Measurements from ENCODE around the gene SLC4A9. TPM values are rescaled to one million over a fixed set of nuclear protein-coding genes. Genes with fewer than 3 reads are reported as not detected.

The SLC4A9 gene
- polyA plus RNA-seq, 2 of the 4 experiments (the other 2 are of a cell fraction), result not detected

DNA sequence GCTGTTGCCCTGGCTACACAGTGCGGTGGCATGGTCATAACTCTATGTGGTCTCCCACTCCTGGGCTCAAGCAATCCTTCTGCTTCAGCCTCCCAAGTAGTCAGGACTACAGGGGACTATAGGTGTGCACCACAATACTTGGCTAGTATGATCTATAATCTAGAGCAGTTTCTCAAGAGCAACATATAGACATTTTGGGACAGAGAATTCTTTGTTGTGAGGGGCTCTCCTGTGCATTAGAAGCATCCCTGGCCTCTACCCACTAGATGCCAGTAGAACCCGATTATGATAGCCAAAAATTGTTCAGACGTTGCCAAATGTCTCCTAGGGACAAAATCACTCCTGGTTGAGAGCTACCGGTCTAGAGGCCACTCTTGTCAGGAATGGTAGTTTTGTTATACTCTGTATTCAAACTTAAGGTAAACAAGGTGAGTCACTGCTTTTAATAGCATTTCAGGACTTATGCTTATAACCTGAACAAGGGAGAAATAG, 48.8 kb downstream of the SLC4A9 start:
- POLR2A ChIA-PET, result no interaction called here

DNA sequence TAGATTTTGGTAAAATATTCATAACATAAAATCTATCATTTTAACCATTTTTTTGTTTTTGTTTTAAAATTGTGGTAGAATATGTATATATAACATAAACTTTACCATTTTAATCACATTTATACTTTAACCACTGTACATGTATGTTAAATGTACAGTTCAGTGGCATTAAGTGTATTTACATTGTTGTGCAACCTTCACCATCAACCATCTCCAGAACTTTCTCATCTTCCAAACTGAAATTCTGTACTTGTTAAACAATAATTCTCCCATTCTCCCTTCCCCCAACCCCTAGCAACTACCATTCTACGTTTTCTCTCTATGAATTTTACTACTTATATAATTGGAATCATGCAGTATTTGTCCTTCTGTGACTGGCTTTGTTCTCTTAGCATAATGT, 53.2 kb downstream of the SLC4A9 start:
- no peak for ATAC-seq
- H3K4me3 ChIP-seq, result no peak overlapping the region
- POLR2A ChIA-PET, result no interaction called here
- DNase-seq (ENCODE audit: low read depth in 1 of 2, low spot score in 1 of 2), result no peak
- H3K27ac ChIP-seq, result no peak overlapping the region
- H3K9me3 ChIP-seq, result no peaks in the 10 kb centered on the region
- CTCF ChIA-PET, result no interaction called here
- WGBS (ENCODE audit: missing lambda C conversion rate), result 63% methylated on average over 1 of the region's 1 CpG
- FAIRE-seq, result peak; percentile 43
- H3K4me1 ChIP-seq, result peaks cover 10% of the 10 kb centered on the region
- H3K4me2 ChIP-seq, result no peak overlapping the region
- TF ChIP-seq ZSCAN20 (CRISPR knock-in tag; IDR thresholded peaks at IDR 0.05), result no peak
- TF ChIP-seq, protein P1, sequence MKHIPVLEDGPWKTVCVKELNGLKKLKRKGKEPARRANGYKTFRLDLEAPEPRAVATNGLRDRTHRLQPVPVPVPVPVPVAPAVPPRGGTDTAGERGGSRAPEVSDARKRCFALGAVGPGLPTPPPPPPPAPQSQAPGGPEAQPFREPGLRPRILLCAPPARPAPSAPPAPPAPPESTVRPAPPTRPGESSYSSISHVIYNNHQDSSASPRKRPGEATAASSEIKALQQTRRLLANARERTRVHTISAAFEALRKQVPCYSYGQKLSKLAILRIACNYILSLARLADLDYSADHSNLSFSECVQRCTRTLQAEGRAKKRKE (CRISPR knock-in tag; IDR thresholded peaks at IDR 0.05; ENCODE audit: low read depth), result no peak
- no peak for TF ChIP-seq NR3C1 (IDR thresholded peaks at IDR 0.05)
- no peak for TF ChIP-seq SREBF2 (IDR thresholded peaks at IDR 0.05)
- peak; percentile 19 to 38; a peak in 2 of 4 replicates for TF ChIP-seq CEBPB (IDR thresholded peaks at IDR 0.05)
- no peak for TF ChIP-seq HOXA7 (CRISPR knock-in tag; IDR thresholded peaks at IDR 0.05)

More for the DNA sequence above, 48.8 kb downstream of the SLC4A9 start:
- Histone ChIP-seq H3K4me3 (no peak overlapping the region), H3K27ac (no peak overlapping the region), H3K4me2 (peak overlapping the region; percentile 49), H3K4me1 (peaks cover 20% of the 10 kb centered on the region), H3K9me3 (no peaks in the 10 kb centered on the region)
- CTCF ChIA-PET, result interaction anchor here (0.9 kb wide), 1 partner anchor 43 kb away, joined by 4 read pairs; no protein-coding TSS in a partner anchor
- ATAC-seq (peak; percentile 75 to 77), FAIRE-seq (no peak), DNase-seq (ENCODE audit: low read depth in 1 of 2, low spot score in 1 of 2) (peak in 1 of 2 experiments; percentile 19)
- 34% methylated on average over 4 of the region's 4 CpGs for WGBS (ENCODE audit: missing lambda C conversion rate)
- TF ChIP-seq FOSL2 (IDR thresholded peaks at IDR 0.05) (no peak), FOSL2 (CRISPR knock-in tag; IDR thresholded peaks at IDR 0.05) (peak; percentile 21; the same call in 1 of the 2 replicates), TFCP2L1 (CRISPR knock-in tag; IDR thresholded peaks at IDR 0.05) (no peak), MYC (IDR thresholded peaks at IDR 0.05; ENCODE audit: borderline replicate concordance, low read length) (no peak), HOXB13 (CRISPR knock-in tag; IDR thresholded peaks at IDR 0.05; ENCODE audit: low read depth) (no peak), CBX8 (IDR thresholded peaks at IDR 0.05) (no peak), PHF8 (IDR thresholded peaks at IDR 0.05; ENCODE audit: borderline replicate concordance, low read depth) (no peak), MAZ (IDR thresholded peaks at IDR 0.05; ENCODE audit: borderline replicate concordance, low read depth, low read length) (no peak), NFE2L2 (conservative IDR thresholded peaks at IDR 0.05; ENCODE audit: low read length) (no peak), RAD21 (conservative IDR thresholded peaks at IDR 0.05 in 1 of 2, IDR thresholded peaks at IDR 0.05 in 1 of 2) (peak in 1 of 2 experiments; percentile 11; a peak in 1 of 5 replicates), MAFK (IDR thresholded peaks at IDR 0.05; ENCODE audit: partially characterized antibody) (no peak)
- TF ChIP-seq, protein P2, sequence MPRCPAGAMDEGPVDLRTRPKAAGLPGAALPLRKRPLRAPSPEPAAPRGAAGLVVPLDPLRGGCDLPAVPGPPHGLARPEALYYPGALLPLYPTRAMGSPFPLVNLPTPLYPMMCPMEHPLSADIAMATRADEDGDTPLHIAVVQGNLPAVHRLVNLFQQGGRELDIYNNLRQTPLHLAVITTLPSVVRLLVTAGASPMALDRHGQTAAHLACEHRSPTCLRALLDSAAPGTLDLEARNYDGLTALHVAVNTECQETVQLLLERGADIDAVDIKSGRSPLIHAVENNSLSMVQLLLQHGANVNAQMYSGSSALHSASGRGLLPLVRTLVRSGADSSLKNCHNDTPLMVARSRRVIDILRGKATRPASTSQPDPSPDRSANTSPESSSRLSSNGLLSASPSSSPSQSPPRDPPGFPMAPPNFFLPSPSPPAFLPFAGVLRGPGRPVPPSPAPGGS (IDR thresholded peaks at IDR 0.05), result no peak

DNA sequence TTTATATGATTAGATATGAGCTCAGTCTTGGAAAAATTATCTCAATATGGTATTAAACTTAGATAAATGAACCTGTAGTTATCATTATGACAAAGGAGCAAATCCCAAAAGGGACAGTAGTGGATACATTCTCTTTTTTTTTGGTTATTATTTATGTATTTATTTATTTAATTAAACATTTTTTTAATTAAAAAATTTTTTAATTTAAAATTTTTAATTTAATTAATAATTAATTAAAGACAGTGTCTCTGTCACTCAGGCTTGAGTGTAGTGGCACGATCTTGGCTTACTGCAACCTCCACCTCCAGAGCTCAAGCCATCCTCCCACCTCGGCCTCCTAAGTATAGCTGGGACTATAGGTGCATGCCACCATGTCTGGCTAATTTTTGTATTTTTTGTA, 57.2 kb downstream of the SLC4A9 start:
- no peak for DNase-seq (ENCODE audit: low read depth in 1 of 2, low spot score in 1 of 2)
- TF ChIP-seq EHMT2 (IDR thresholded peaks at IDR 0.05; ENCODE audit: low read depth), result no peak
- TF ChIP-seq MYC (IDR thresholded peaks at IDR 0.05; ENCODE audit: borderline replicate concordance, low read length), result no peak
- TF ChIP-seq, protein P1 (CRISPR knock-in tag; IDR thresholded peaks at IDR 0.05; ENCODE audit: low read depth), result no peak
- TF ChIP-seq ZC3H11A (IDR thresholded peaks at IDR 0.05), result no peak
- no peak for TF ChIP-seq NR3C1 (IDR thresholded peaks at IDR 0.05)
- TF ChIP-seq FOSB (CRISPR knock-in tag; IDR thresholded peaks at IDR 0.05), result no peak
- TF ChIP-seq EP300 (IDR thresholded peaks at IDR 0.05), result no peak
- TF ChIP-seq NFE2L2 (conservative IDR thresholded peaks at IDR 0.05; ENCODE audit: low read length), result no peak
- TF ChIP-seq KDM1A (IDR thresholded peaks at IDR 0.05; ENCODE audit: low read depth), result no peak
- no peak for ATAC-seq
- no peak overlapping the region for H3K27ac ChIP-seq
- FAIRE-seq, result no peak
- no peak overlapping the region for H3K4me2 ChIP-seq
- POLR2A ChIA-PET, result no interaction called here
- peaks cover 7% of the 10 kb centered on the region for H3K4me1 ChIP-seq
- WGBS (ENCODE audit: missing lambda C conversion rate), result 91% methylated on average over 2 of the region's 2 CpGs
- no peaks in the 10 kb centered on the region for H3K9me3 ChIP-seq
- H3K4me3 ChIP-seq, result no peak overlapping the region
- CTCF ChIA-PET, result interaction anchor here (0.6 to 1.5 kb wide), 2 partner anchors 9 to 71 kb away, joined by 3 read pairs; partner anchors contain the start of gene HBEGF
